GM23338 (cell line): ENCODE measurements around the gene DOCK3.

ENCODE experiments used
- CTCF ChIP-seq, 2 experiments: fragments of 200-600 bp in 1 of 2; sonication (generic) in 1 of 2; conservative IDR thresholded peaks; 2 replicates each; pipeline versions ENCODE4 v1.5.1 to v1.6.1; 2016 to 2017; ENCODE audit warnings: antibody characterized with exemption in 2 of 2, low read depth in 2 of 2, mild to moderate bottlenecking in 2 of 2, moderate library complexity in 1 of 2
- ETS1 ChIP-seq: IDR thresholded peaks from 2 replicates; pipeline ENCODE4 v1.6.1; 2016; ENCODE audit warnings: antibody characterized with exemption
- EZH2 ChIP-seq: fragments of 200-600 bp; sonication (generic); IDR thresholded peaks from one replicate; pipeline ENCODE4 v1.8.0; 2017; ENCODE audit warnings: antibody characterized with exemption, mild to moderate bottlenecking, low read depth; ENCODE audit not compliant: unreplicated experiment
- EZH2phosphoT487 ChIP-seq: fragments of 200-600 bp; sonication (generic); IDR thresholded peaks from one replicate; pipeline ENCODE4 v1.8.1; 2018; ENCODE audit warnings: antibody characterized with exemption; ENCODE audit not compliant: unreplicated experiment
- JUNB ChIP-seq: IDR thresholded peaks from one replicate; pipeline ENCODE4 v1.6.1; 2016; ENCODE audit warnings: antibody characterized with exemption; ENCODE audit not compliant: unreplicated experiment
- NANOG ChIP-seq: IDR thresholded peaks from 2 replicates; pipeline ENCODE4 v1.6.1; 2016; ENCODE audit warnings: antibody characterized with exemption, borderline replicate concordance
- POLR2AphosphoS5 ChIP-seq: IDR thresholded peaks from 2 replicates; pipeline ENCODE4 v1.6.1; 2016; ENCODE audit warnings: antibody characterized with exemption, low read depth
- REST ChIP-seq: IDR thresholded peaks from one replicate; pipeline ENCODE4 v1.6.1; 2018; ENCODE audit warnings: antibody characterized with exemption; ENCODE audit not compliant: unreplicated experiment
- ZNF114 ChIP-seq: fragments of 250-450 bp; sonication (Bioruptor Pico); IDR thresholded peaks from 2 replicates; pipeline ENCODE4 v1.5.0; 2020; ENCODE audit warnings: mild to moderate bottlenecking, moderate library complexity
- ZNF331 ChIP-seq: fragments of 250-450 bp; sonication (Bioruptor Pico); IDR thresholded peaks from 2 replicates; pipeline ENCODE4 v1.5.0; 2020; ENCODE audit warnings: low read depth, mild to moderate bottlenecking, moderate library complexity
- ZNF462 ChIP-seq: fragments of 250-450 bp; sonication (Bioruptor Pico); IDR thresholded peaks from 2 replicates; pipeline ENCODE4 v1.5.0; 2020; ENCODE audit warnings: mild to moderate bottlenecking, moderate library complexity

GRCh38 chr3:51393564-51393963 lies 718.8 kb downstream of the DOCK3 start:
- TF ChIP-seq EZH2: no peak
- TF ChIP-seq CTCF (conservative IDR thresholded peaks at IDR 0.05; ENCODE audit: low read depth in 2 of 2): no peak
- no peak for TF ChIP-seq POLR2AphosphoS5
- TF ChIP-seq ZNF114 (CRISPR knock-in tag): no peak
- no peak for TF ChIP-seq JUNB
- no peak for TF ChIP-seq EZH2phosphoT487
- TF ChIP-seq ZNF462 (CRISPR knock-in tag): no peak
- TF ChIP-seq NANOG: no peak
- TF ChIP-seq ZNF331: no peak
- TF ChIP-seq REST: no peak
- no peak for TF ChIP-seq ETS1
